Neural cell (in vitro differentiated cells): ENCODE measurements around the gene MPP3.

Experiments
- CTCF ChIP-seq: fragments of 450-650 bp; IDR thresholded peaks from 2 replicates; pipeline ENCODE4 v1.5.1; 2014; ENCODE audit warnings: antibody characterized with exemption, mild to moderate bottlenecking, moderate library complexity; ENCODE audit not compliant: poor library complexity, severe bottlenecking
- RAD21 ChIP-seq: fragments of 450-650 bp; conservative IDR thresholded peaks from 2 replicates; pipeline ENCODE4 v1.6.1; 2014; ENCODE audit warnings: antibody characterized with exemption, mild to moderate bottlenecking, moderate library complexity
- REST ChIP-seq: IDR thresholded peaks from 2 replicates; pipeline ENCODE4 v1.6.1; 2012; ENCODE audit warnings: borderline replicate concordance

GRCh38 chr17:43829738-43830137 is 3.2 kb downstream of the MPP3 start:
- TF ChIP-seq CTCF (no peak), RAD21 (no peak), REST (no peak)
